Measurements from ENCODE around the gene CD8B.
"Not testable (repeated sequence)": the region's sequence is repeated elsewhere in the genome, so short reads cannot be mapped to it uniquely, and the experiment has no call there.

- TF ChIP-seq MXI1 (IDR thresholded peaks at IDR 0.05; ENCODE audit: low read depth, low read length); SIN3A (IDR thresholded peaks at IDR 0.05; ENCODE audit: borderline replicate concordance, low read depth, low read length); MAX (IDR thresholded peaks at IDR 0.05; ENCODE audit: low read depth); CTCF (IDR thresholded peaks at IDR 0.05); TEAD4 (IDR thresholded peaks at IDR 0.05; ENCODE audit: borderline replicate concordance, insufficient read depth): not testable (repeated sequence)
These were observed 511 bp downstream of the CD8B start for GRCh38 chr2:86861175-86861574.

Data from SK-N-SH (cell line).